Endothelial cell (in vitro differentiated cells): ENCODE data around the gene KIAA1217. TPM values are rescaled to one million over a fixed set of nuclear protein-coding genes. Genes with fewer than 3 reads are reported as not detected.

Source experiments
- DNase-seq: peaks from one replicate; pipeline ENCODE4 v3.0.0; 2021; ENCODE audit warnings: low spot score
- H3K27ac Mint-ChIP-seq: one replicate; pipeline ENCODE4 v1.8.0; 2021; ENCODE audit warnings: mixed read lengths, inconsistent platforms; ENCODE audit not compliant: unreplicated experiment
- H3K27me3 Mint-ChIP-seq: one replicate; pipeline ENCODE4 v1.8.0; 2021; ENCODE audit warnings: mild to moderate bottlenecking, moderate library complexity, mixed read lengths, inconsistent platforms; ENCODE audit not compliant: unreplicated experiment
- H3K36me3 Mint-ChIP-seq: one replicate; pipeline ENCODE4 v1.8.0; 2021; ENCODE audit warnings: mild to moderate bottlenecking, low read depth, mixed read lengths, inconsistent platforms; ENCODE audit not compliant: unreplicated experiment
- H3K4me1 Mint-ChIP-seq: one replicate; pipeline ENCODE4 v1.8.0; 2021; ENCODE audit warnings: mild to moderate bottlenecking, mixed read lengths, inconsistent platforms; ENCODE audit not compliant: unreplicated experiment
- H3K4me3 Mint-ChIP-seq: one replicate; pipeline ENCODE4 v1.8.0; 2021; ENCODE audit warnings: mild to moderate bottlenecking, mixed read lengths, inconsistent platforms; ENCODE audit not compliant: unreplicated experiment
- H3K9me3 Mint-ChIP-seq: one replicate; pipeline ENCODE4 v1.8.0; 2021; ENCODE audit warnings: mixed read lengths, inconsistent platforms; ENCODE audit not compliant: unreplicated experiment
- total RNA-seq: library from RNA; stranded (reverse); fragmentation: NEBNext Ultra II Directional; extraction: Animal tissue kit (Norgen Biotek cat#: 25700); gene quantifications from one replicate; pipeline ENCODE4 v1.2.1, GENCODE V29; 2021; ENCODE audit not compliant: unreplicated experiment
- TF ChIP-seq, protein P1 (sequence below): fragments of 200-600 bp; sonication (generic); IDR thresholded peaks from one replicate; pipeline ENCODE4 v1.5.0; 2021; ENCODE audit warnings: antibody characterized with exemption; ENCODE audit not compliant: unreplicated experiment

KIAA1217 gene
- total RNA-seq, 1 donor from 2014 or later = 70.8 TPM

DNA sequence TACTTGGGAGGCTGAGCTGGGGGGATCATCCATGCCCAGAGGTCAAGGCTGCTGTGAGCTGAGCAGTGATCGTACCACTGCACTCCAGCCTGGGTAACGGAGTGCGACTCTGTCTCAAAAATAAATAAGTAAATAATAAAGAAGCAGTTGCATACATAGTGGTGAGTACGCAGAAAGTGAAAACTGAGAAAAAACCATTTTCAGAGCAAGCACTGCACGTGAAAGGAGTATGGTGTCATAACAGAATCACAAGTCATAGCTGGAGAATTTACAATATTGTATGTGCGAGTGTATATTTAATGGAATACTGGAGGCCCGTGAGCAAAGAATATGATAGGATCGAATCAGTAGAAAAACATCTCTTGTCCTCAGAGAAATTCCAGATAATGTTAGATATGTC is 22.3 kb downstream of the KIAA1217 start:
- H3K36me3 Mint-ChIP-seq = peaks cover 6% of the 10 kb centered on the region
- TF ChIP-seq, protein P1, sequence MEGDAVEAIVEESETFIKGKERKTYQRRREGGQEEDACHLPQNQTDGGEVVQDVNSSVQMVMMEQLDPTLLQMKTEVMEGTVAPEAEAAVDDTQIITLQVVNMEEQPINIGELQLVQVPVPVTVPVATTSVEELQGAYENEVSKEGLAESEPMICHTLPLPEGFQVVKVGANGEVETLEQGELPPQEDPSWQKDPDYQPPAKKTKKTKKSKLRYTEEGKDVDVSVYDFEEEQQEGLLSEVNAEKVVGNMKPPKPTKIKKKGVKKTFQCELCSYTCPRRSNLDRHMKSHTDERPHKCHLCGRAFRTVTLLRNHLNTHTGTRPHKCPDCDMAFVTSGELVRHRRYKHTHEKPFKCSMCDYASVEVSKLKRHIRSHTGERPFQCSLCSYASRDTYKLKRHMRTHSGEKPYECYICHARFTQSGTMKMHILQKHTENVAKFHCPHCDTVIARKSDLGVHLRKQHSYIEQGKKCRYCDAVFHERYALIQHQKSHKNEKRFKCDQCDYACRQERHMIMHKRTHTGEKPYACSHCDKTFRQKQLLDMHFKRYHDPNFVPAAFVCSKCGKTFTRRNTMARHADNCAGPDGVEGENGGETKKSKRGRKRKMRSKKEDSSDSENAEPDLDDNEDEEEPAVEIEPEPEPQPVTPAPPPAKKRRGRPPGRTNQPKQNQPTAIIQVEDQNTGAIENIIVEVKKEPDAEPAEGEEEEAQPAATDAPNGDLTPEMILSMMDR = no peak
- H3K27me3 Mint-ChIP-seq = peaks cover 2% of the 10 kb centered on the region
- no peak overlapping the region for H3K4me3 Mint-ChIP-seq
- no peak for DNase-seq
- no peaks in the 10 kb centered on the region for H3K4me1 Mint-ChIP-seq
- H3K9me3 Mint-ChIP-seq = no peaks in the 10 kb centered on the region
- H3K27ac Mint-ChIP-seq = no peak overlapping the region

DNA sequence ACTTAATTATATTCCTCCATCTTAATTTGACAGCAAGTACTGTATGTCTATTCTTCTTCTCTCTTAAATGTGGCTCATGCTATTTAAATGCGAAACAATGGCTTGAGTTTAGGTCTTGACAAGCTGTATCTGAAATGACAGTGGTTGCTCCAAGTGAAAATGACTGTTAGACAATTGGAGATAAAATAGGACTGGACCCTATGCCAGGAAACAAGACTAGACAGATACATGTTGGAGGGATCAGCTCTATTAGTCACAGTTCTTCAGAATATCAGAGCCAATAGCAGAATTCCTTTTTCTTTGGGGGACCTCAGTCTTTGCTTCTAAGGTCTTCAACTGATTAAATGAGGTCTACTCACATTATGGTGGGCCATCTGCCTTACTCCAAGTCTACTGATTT is 25.8 kb downstream of the KIAA1217 start:
- Mint-ChIP-seq H3K4me1 (peaks cover 29% of the 10 kb centered on the region), H3K27me3 (no peaks in the 10 kb centered on the region), H3K36me3 (peaks cover 6% of the 10 kb centered on the region), H3K27ac (no peak overlapping the region), H3K9me3 (no peaks in the 10 kb centered on the region), H3K4me3 (no peak overlapping the region)
- TF ChIP-seq, protein P1 = no peak
- DNase-seq = no peak

DNA sequence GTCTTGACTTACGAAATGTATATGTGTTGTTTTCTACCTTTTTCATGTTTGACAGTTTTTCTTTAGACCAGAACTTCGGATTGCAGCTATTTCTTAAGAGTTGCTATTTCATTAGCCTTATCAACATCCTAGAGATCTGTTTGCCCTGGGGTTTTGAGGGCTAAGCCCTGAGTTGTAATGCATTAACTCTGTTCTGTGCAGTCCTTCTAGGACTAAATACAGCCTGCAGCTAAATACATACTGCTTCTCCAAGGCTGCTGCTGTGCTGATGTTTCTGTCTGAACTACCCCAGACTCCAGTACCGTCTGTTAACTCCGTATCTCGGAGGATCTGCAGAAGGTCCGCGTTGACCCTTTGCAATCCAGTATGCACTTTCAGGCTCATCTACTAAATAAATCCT is 26.5 kb downstream of the KIAA1217 start:
- Mint-ChIP-seq H3K27ac (no peak overlapping the region), H3K4me1 (peaks cover 34% of the 10 kb centered on the region)

DNA sequence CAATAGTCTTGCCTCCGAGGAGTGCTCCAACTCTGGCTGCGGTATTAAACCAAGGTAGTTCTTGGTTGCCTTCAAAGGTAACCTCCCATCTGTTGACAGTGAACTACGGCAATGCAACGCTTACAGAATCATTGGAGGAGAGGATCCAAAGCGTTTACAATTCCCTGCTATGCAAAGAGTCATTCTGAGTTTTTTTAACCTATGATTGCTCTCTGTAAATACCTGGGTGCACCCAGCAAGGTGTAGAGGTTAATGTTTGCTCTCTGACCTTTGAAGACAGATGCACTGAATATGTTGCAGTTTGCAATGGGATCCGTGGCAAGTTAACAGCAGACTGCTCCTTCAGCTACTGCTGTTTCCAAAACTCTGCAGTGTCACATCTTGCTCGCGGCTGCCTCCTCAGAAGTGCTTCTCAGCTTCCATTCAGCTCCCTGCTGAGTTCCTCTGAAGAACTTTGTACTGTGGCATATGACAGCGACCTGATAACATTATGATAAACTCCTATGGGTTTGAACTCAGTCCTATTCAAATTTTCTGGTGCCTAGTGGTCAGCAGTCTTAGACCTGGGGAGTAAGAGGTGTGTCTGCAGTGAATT is 29.0 kb downstream of the KIAA1217 start:
- H3K27me3 Mint-ChIP-seq = no peaks in the 10 kb centered on the region
- DNase-seq = no peak
- peak overlapping the region; percentile 69 for H3K4me3 Mint-ChIP-seq
- TF ChIP-seq, protein P1 = no peak
- H3K9me3 Mint-ChIP-seq = no peaks in the 10 kb centered on the region
- H3K36me3 Mint-ChIP-seq = peaks cover 3% of the 10 kb centered on the region
- H3K27ac Mint-ChIP-seq = peak overlapping the region; percentile 75
- peaks cover 46% of the 10 kb centered on the region for H3K4me1 Mint-ChIP-seq

More for the DNA sequence above, 26.5 kb downstream of the KIAA1217 start:
- Mint-ChIP-seq H3K4me3 (no peak overlapping the region), H3K27me3 (no peaks in the 10 kb centered on the region), H3K36me3 (peaks cover 6% of the 10 kb centered on the region), H3K9me3 (no peaks in the 10 kb centered on the region)
- TF ChIP-seq, protein P1 = no peak
- DNase-seq = no peak

DNA sequence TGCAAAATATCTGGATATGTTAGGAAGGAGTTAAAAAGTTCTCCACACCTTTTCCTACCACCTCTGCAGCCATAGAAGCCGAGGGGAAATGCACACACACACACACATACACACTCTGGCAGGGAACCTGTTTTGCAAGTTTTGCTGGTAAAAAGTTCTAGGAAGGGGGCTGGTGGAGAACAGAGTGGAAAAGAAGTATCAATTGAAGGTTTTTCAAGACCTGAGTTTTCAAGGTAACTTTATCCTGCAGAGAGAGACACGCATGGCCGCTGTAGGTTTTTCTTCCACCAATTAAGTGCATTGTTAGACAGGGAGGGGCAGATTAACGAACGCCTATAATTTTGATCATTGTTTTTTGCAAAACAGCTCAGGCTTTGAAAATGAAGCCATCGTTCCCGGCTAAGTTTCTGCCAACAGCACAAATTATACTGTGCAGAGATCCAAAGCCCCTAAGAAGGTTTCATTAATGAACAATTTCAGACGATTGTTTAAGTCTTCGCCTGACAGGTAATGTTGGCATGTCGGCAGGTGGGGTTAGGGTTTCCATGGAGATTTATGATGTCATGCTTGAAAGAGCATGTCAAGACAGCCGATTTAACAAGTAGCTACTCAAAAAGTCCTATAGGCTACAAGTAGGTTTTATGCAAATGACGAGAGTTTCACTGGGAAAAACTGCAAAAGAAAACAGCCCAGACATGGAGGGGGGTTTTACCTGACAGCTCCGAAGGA is 29.7 kb downstream of the KIAA1217 start:
- Mint-ChIP-seq H3K9me3 (no peaks in the 10 kb centered on the region), H3K36me3 (peaks cover 3% of the 10 kb centered on the region), H3K27me3 (peaks cover 2% of the 10 kb centered on the region), H3K4me3 (peak overlapping the region; percentile 69), H3K4me1 (peaks cover 49% of the 10 kb centered on the region), H3K27ac (peak overlapping the region; percentile 75)
- TF ChIP-seq, protein P1 = no peak
- DNase-seq = no peak
